GM19397 (cell line): ENCODE results near the gene CENPP.
A peak's percentile ranks its signal among the peaks of the same experiment; 100 is the strongest.

Experiments used
- ATAC-seq: cut with Tn5 transposase; IDR thresholded peaks from one replicate; pipeline ENCODE4 v1.9.1; 2021; ENCODE audit warnings: mild to moderate bottlenecking, moderate library complexity; ENCODE audit not compliant: unreplicated experiment

CENPP gene

DNA sequence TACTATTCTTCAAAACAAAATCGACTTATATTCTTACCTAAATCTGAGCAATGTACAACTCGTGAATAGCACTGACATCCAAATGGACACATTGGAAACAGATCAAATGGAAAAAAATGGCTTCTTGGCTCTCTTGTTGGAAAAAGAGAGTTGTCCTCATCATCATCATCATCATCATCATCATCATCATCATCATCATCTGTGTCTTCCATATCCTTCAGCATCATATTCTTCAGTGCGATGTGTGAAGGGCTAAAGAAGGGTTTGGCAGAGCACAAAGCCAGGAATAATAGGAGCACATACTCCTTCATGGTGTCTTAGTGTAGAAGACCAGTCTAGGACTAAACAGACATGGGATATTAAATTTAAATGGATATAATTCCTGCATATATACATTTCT, 148.8 kb downstream of the CENPP start:
- no peak for ATAC-seq

DNA sequence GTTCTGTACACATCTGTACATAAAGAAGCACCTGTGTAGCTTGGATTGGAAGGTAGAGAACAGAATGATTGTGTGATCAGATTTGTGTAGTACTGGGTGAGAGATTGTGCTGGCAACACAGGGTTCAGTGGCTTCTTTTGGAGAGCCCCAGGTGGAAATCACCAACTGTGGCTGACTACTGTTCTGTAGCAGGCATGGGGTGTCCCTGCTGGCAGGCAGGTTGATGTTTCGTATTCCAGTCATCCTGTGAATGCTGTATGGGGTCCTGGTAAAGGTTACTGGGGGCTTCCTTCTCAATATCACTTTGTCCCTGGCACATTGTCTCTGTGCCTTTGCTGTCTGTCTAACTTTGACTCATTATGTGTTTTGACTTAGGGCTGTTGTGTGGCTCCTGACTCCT, 151.2 kb downstream of the CENPP start:
- peak; percentile 64 for ATAC-seq

DNA sequence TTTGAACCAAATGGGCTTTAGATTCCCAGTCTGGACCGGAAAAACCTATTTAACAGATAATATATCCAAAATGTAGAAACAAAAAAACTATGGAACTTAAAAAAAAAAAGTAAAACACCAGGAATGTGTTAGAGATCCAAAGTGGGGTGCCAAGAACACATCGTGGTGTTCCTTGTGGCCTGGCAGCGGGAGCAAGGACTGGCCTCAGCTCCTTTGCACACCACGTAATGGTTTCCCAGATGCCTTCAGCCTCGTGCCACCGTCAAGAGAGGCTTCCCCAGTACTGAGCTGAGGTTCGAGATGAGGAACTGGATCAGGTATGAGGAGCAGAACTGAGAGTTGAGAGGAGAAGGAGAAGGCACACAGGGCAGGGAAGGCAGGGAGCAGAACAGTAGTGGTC, 153.0 kb downstream of the CENPP start:
- ATAC-seq, result no peak

DNA sequence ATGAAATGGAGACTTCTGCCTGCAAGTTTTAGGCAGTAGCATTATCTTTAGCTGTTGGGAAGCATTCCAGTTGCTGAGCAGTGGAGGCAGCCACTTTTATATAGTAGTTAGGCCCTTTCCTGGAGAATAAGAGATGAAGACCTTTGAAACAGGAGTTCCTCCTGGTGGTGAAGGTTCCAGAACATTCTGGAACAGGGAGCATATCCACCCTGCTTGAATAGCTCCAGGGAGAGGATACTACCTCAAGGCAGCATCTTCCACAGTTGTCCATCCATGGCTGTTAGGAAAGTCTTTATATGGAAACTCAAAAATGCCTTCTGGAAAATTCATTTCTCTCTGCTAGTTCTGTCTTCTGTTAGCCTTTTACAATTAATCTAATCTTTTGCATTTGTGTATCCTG, 153.6 kb downstream of the CENPP start:
- no peak for ATAC-seq

DNA sequence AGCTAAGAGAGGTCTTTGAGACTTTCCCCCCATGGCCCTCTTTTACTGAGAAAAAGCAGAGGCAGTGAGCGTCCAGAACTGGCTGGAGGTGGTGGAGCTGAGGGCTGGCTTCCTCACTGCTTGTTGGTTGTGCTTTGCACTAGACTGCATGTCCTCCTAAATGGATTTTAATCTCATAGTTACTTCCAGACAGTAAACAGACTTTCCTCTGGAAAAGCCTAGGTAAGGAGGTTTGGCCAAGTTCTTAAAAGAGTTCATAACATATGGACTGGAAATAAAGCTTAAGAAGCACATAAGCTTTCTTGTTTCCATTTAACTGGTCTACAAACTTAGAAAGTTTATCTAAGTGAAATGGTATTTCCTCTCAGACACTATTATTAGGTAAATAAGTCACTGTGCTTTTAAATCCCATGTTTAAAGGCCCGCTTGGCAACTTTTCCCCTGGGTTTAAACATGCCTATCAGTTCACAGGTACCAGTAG, 154.6 kb downstream of the CENPP start:
- no peak for ATAC-seq

DNA sequence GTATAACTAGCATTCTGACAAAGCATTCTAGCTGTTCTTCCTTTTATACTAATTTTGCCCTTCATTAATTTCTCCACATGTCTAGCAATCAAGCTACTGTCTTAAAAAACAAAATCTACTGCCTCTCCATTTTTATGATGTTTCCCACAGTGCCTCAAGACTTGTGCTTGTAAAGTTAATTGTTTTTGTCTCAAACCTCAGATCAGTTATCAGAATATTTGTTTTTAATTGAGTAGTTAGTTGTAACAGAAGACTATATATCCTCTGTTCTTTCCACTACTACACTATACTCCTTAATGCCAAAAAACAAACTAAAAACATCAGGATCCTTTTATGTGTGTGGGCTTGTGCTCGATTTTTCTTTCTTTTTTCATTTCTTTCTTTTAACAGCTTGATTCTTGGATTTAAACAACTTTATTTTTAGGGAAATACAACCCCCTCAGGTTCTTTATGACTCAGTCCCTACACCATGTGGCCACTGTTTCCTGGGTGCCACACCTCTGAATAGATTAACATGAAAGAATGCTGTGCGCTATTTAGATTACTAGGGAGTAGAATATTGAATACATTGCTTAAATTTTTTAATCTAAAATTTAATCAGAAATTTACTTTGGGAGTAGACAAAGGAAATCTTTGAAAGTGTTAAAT, 155.4 kb downstream of the CENPP start:
- ATAC-seq, result no peak

DNA sequence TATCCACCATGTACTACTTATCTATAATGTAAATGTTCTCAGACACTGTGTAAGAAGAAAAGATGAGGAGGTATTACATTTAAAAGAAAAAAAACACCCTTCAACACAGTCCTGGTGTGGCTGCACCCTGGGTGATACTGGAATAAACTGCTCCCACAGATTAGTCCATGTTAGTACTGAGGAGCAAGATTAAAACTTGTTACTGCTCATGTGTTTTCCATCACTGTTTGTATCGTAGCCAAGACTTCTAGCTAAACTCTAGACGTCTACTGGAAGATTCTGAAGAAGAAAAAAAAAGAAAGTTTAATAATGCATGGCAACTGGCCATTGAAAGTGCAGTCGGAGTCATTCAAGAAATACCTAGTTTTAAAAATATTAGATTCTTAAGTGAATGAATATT, 156.6 kb downstream of the CENPP start, which contains the start of gene ASPN:
Gene ASPN (minus strand): TSS at position 178 of the 400 bp plus-strand sequence.
- no peak for ATAC-seq

DNA sequence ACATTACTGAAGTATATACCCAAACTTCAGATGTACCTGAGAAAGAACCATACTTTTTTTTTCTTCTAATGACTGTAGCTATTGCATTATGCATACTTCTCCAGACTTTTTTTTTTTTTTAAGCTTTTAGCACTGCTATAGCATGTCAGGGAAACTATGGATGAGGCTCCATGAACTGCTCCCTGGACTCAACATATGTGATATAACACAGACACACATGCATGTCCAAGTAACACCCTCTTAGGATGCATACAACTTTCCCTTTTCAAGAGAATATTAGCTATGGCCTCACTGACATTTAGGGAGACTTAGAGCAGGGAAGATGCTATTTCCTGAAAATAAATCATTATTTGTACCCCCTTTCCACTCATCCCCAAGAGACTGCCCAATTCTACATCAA, 157.1 kb downstream of the CENPP start:
- no peak for ATAC-seq

DNA sequence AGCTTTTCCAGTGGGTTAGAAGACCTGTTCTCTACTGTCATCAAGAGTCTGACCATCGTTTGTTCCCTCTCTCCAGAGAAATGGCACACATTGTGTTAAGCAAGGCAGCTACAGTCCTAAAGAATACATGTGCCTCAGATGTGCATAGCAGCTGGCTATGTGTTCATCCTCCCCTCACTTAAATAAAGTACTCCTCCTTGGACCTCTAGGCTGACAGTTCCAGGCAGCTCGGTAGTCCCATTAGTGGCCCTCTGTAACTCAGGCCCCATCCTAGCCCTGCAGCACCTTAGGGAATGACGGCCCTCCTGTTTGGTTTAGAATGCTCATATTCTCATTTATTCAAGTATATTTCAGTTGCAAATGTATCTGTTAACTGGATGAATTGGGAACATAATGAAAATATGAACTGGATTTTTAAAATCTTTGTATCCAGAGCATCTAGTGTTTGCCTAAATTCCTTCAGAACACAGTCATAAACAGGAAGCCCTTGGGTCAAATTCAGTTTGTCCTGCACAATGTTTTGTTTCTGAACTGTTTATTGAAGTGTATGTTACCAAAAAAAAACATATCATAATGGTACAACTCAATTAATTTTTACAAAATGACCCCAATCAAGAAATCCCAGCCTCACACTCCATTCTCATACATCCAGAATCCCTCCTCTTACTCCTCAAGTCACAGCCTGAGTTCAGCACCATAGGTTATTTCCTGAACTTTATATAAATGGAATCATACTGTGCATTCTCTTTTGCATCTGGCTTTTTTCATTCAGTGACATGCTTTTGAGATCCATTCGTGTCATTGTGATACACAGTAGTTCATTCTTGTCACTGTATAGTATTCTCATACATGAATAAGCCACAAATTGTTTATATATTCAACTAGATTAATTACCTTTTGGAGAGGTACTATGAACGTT, 158.1 kb downstream of the CENPP start:
- ATAC-seq, result no peak

DNA sequence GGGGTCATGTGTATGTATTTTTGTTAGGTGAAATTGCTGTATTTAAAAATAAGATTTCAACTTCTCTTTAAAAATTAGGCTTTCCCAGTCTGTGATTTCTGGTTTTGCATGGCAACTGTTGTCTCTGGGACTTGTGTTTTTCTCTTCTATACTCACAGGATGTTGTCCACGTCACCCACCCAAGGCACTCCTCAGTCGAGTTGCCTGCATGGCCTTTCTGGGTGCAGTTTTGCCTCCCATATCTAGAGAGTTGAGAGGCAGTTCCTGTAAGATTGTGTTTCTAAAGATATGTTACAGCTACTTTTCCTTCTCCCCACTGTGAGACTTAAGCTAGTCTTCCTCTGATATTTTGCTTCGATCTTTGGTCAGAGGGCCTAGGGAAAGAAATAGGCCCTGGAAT, 158.8 kb downstream of the CENPP start:
- ATAC-seq, result no peak

DNA sequence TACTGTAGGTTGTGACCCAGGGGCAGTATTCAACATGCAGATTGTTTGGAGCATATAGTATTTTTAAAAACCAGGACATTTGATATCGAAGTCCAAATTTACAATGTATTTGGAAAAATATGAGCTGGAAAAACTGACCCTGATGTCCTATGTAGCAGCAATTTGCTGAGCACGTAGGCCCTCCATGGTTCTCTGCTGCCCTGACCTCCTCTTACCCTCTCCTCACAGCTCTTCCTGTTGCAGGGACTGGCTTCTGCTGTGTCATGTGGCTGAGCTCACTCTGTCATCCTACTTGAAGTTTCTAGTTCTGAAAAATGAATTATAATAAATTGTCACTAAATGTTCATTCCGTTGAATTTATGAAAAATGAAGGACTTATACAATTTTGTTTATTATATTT, 160.6 kb downstream of the CENPP start:
- ATAC-seq, result no peak

DNA sequence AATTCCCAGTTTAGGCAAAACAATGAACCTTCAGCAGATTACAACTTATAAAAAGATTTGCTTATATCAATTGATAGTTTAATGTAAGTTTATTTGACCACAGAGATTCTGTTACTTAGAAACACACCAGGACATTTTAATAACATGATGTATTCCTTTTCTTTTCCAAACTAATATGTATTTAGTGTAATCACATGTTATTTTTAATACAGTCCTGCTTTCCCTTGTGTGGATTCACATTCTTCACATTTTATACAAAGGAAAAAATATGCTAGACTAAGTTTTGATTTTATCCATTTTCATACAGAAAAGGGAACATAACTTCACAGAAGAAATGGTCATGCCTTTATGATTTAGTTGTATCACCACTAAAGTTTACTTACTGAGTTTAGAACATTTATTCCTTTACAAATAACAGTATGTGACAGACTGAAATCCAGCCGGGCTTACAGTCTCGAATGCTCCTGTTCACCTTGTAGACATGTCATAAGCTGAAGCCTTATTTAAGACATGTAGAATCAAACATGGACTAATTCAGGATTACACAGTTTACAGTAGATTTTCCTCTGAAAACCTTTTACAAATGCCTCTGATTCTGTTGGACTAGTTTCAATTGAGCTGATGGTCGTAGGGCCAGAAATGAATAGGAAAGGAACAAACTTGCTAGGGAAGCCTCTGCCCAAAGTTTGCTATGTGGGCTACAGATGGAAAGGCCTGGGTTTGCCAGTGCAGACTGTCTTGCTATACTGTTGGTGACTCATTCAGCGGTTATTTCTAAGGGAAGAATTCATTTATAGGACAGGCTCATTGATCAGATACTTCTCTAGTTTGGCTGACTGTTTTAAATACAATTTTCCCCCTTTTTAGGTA, 163.2 kb downstream of the CENPP start:
- ATAC-seq, result no peak

DNA sequence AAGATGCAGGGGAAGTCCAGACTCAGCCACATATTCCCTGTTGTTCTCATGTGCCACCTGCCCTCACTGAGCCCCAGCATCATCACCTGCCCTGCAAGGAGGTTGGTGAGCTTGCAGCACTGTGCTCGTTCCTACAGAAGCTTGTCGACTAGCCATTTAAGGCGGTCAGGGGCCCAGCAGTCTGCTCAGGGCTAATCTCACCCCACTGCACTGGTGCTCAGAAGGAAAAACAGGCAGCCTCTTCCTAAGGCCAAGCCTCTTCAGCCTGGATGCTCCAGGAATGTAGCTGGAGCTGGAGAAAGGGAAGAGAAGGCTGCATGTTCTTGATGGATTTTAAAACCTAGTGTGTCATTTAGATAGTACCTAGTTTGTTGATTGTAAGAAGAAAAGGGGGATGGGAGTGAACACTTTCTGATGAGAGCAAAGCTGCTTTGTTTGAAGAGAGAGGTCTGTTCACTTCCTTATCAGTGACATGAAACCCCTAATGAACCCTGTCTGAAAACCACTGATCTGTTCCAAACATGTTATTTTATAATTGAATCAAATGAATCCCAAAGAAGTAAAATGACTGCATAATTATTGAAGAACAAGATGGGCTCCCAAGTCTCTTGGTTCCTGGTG, 167.1 kb downstream of the CENPP start:
- ATAC-seq, result no peak

DNA sequence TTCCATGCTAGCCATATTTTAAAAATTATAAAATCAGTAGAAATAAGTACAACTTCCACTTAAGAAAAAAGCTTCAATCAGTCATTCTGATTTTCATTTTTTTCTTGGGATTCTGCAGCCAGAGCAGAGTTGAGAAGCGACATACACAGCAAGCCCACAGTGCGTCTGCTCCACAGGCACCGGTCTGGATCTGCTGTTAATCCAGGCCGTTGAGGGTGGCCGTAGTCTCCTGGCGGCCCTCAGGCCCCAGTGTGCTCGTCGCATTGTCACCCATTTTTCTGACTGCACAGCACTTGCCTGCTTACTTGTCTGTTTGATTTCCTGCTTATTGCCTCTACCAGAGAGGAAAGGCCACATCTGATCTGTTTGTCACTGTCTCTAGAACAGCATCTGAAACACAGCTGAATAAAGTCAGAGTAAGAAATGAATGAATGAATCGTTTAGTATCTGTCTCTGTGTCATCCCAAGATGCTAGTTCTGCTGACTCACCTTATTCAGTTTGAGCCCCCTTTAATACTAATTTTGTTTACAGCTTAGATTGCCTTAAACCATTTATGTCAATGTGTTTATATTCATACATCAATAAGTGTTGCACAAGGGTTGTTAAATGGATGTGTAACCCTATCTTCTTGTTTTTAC, 168.1 kb downstream of the CENPP start:
- no peak for ATAC-seq

DNA sequence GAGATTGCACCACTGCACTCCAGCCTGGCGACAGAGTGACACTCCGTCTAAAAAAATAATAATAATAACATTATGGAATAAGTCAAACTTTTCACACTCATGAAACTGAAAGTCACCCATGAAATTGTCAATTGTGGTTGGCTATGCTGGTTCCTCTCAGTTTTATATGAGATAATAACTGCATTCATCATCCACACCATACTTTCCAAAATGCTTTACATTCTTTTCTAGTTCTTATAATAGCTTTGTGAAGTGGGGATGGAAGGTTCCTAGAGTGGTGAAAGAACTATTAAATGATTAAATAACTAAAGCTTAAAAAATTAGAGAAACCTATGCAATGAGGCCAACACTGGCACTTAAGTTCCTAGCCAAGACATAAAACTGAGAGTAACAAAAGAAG, 169.1 kb downstream of the CENPP start:
- ATAC-seq, result no peak

DNA sequence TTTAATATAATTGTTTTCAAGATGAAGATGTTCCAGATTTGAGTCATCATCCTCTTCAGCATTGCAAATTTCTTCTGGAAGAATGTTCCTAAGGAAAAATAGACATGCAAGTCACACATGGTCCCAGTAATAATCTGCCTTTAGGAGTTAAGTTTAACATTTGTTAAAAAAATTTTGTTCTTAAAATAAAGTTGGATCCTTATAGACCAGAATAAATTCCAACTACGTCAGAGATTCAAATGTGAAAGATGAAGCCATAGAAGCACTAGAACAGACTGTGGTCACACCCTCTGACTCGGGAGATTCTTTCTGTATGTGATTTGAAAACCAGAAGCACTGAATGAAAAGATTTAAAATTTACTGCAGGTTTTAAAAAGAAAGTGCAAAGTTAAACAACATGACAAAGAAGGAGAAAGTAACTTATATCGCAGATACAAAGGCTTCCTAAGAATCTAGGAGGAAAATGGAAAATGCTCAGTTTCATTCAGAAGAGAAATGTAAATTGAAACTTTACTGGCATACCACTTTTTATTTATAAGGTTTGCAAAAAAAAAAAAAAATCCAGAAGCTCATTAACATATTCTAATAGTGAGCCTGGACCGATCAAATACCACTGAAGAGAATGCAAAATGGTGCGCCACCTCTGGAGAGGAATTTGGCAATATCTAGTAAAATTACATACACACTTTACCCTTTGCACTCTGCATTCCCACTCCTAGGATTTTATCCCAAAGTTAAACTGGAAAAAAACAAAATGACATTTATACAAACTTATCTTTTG, 170.8 kb downstream of the CENPP start:
- ATAC-seq, result no peak

DNA sequence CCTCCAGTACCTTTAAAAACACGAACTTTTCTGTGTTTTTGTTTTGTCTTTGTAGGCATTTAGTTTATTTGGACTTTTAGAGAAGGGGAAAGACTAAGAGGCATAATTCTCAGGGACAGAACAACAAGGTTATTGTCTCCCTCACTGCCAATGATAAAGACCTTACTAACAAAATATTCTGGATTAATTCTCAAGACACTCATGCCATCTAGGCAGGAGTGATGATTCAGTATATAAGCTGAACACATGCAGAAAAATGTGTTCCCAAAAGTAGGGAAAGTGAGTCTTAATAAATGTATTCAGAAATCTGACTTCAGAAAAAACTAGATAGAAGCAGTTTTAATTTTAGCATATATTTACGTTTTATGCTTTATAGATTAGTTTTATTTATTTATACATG, 173.9 kb downstream of the CENPP start:
- ATAC-seq, result no peak

DNA sequence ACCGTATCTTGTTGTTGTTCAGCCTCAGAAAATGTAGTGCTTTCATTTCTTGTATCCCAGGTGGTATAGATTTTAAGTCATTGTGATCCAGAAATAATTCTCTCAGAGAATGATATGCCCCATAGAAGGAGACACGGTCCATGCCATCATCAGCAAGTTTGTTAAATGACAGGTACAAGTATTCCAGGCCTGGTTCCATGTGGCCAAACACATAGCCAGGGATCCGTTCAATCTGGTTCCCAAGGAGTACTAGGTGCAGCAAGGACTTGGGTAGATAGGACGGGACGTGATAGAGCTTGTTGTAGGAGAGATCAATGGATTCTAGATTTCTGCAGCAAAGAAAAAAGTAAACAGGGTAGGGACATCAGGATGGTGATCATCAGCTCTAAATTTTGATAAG, 175.0 kb downstream of the CENPP start:
- no peak for ATAC-seq

DNA sequence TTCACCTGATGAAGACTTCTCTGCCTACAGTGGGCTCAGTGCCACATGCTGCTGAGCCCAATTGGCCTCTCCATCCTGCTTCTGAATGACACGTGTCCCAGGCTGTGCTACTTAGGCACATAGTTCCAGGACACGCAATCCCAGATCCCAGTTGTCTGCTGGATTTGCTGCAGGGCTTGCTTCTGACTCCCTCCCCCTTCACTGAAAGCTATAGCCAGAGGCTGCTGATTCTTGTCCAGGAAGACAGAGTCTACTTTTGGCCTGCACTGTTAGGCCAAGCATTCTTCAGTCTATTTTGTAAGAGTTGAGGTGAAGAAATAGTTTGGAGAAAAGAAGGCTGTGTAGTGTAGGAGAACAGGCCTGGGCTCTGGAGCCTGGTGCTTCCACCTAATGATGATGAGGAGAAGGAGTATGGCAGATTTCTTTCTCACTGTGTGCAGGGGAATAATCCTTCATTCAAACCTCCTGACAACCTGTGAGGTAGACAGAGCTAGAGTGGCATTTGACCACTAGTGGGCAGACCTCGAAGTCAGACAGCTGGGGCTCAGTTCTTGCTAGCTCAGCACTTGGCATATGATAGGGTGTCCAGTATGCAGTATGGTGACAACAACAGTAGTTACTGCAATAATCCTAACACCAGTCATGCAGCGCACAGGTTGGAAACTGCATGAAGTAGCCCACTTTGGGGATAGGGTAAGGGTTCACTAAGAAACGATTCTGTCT, 176.1 kb downstream of the CENPP start:
- no peak for ATAC-seq
